Cortex of kidney (tissue), 1 donor: ENCODE measurements around the gene RHBG.

Experiments
- DNase-seq: peaks from one replicate; lab custom pipeline; 2025; lab: John Stamatoyannopoulos, UW

Gene RHBG

GRCh38 chr1:156425943-156426342 lies 56.9 kb downstream of the RHBG start:
- no peak for DNase-seq

- no peak for DNase-seq
Measured at GRCh38 chr1:156427957-156428356, 58.9 kb downstream of the RHBG start.

- no peak for DNase-seq
Measured at GRCh38 chr1:156428746-156429288, 59.8 kb downstream of the RHBG start.

- no peak for DNase-seq
Measured at GRCh38 chr1:156429313-156430060, 60.5 kb downstream of the RHBG start.

GRCh38 chr1:156430303-156430702 lies 61.3 kb downstream of the RHBG start:
- no peak for DNase-seq

GRCh38 chr1:156430866-156431265 lies 61.9 kb downstream of the RHBG start:
- no peak for DNase-seq

GRCh38 chr1:156431366-156431765 lies 62.4 kb downstream of the RHBG start:
- DNase-seq, result no peak

- no peak for DNase-seq
Measured at GRCh38 chr1:156431769-156432668, 63.0 kb downstream of the RHBG start.

GRCh38 chr1:156432669-156433018 lies 63.6 kb downstream of the RHBG start:
- no peak for DNase-seq

GRCh38 chr1:156433032-156433431 lies 64.0 kb downstream of the RHBG start:
- DNase-seq, result no peak

GRCh38 chr1:156433602-156434001 lies 64.6 kb downstream of the RHBG start:
- no peak for DNase-seq
